ENCODE measurements around the gene KLHL11. TPM values are rescaled to one million over a fixed set of nuclear protein-coding genes. Genes with fewer than 3 reads are reported as not detected.

KLHL11 gene
- total RNA-seq, 2 experiments from 2014 or later, result 8.9 to 9.6 TPM

GRCh38 chr17:41811549-41812380 lies 53.5 kb downstream of the KLHL11 start, which contains the start of gene P3H4:
P3H4 (minus strand) TSS chr17:41811949; CDS start chr17:41811915, 34 bp downstream.
- DNase-seq, result peak; percentile 76
- peak within 1 kb of the TSS; percentile 75 for H3K4me3 Mint-ChIP-seq
- H3K36me3 Mint-ChIP-seq (ENCODE audit: low read depth), result no peaks in the 10 kb centered on the region
- H3K27ac Mint-ChIP-seq, result no peak within 1 kb of the TSS
- intact Hi-C loops (cut with micrococcal nuclease), result loop anchor here (2.0 to 5.0 kb wide), 2 partner anchors 53 to 124 kb away; partner anchors contain the start of genes EIF1 and KLHL11
- H3K4me1 Mint-ChIP-seq (ENCODE audit: low read depth), result peaks cover 18% of the 10 kb centered on the region
- CTCF ChIA-PET, result interaction anchor here (0.6 to 2.9 kb wide), 10 partner anchors 9 to 117 kb away, joined by 3 to 21 read pairs (median 4); partner anchors contain the start of gene KLHL11
- peaks cover 10% of the 10 kb centered on the region for H3K27me3 Mint-ChIP-seq (ENCODE audit: low read depth)
- H3K9me3 Mint-ChIP-seq, result no peaks in the 10 kb centered on the region

DNA sequence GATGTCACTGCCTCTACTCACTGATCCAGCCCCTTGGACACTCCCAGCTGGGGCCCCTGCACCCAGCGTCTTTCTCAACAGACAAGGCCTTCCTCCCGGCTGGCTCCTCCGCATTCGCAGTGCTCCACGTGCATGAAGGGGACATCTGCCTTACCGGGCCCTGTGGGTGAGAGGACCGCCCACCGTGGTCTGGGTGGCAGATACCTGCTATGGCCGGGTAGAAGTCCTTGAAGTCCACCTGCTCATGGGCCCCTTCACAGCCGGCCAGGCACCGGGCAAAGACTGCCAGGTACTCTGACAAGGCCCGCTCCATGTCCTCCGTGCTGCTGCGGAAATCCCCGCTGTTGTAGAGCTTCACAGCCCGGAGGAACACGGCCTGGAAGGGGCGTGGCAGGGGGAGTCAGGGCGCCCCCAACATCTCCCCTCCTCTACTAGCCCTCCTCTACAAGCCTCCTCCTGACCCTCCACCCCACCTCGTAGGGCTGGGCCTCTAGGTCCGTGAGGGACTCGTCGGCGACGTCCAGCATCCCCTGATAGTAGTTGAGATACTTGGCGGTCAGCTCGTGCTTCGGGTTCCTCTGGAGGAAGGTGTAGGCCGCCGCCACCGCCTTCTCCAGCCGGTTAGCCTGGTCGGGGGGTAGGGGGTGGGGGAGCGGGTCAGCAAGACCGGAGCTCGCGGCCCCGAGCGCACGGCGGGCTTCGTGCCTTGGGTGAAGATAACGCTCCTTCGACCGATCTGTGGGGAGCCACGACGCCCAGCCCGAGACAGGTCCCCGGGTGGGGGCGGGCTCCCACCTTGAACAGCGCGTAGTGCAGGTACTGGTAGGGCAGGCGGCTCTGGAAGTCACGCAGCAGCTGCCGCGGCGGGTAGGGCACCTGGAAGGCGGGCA lies 54.3 kb downstream of the KLHL11 start:
- Mint-ChIP-seq H3K9me3 (no peaks in the 10 kb centered on the region), H3K27me3 (ENCODE audit: low read depth) (peaks cover 10% of the 10 kb centered on the region), H3K4me1 (ENCODE audit: low read depth) (peaks cover 18% of the 10 kb centered on the region), H3K36me3 (ENCODE audit: low read depth) (no peaks in the 10 kb centered on the region), H3K4me3 (peak overlapping the region; percentile 73), H3K27ac (no peak overlapping the region)
- DNase-seq, result no peak
- CTCF ChIA-PET, result interaction anchor here (0.7 to 2.9 kb wide), 9 partner anchors 9 to 118 kb away, joined by 3 to 21 read pairs (median 4); partner anchors contain the start of gene KLHL11
- intact Hi-C loops (cut with micrococcal nuclease), result loop anchor here (2.0 to 5.0 kb wide), 2 partner anchors 54 to 124 kb away; partner anchors contain the start of genes EIF1 and KLHL11

GRCh38 chr17:41806685-41807445 lies 58.4 kb downstream of the KLHL11 start:
- Mint-ChIP-seq H3K9me3 (no peaks in the 10 kb centered on the region), H3K4me3 (no peak overlapping the region), H3K4me1 (ENCODE audit: low read depth) (peaks cover 10% of the 10 kb centered on the region), H3K27ac (no peak overlapping the region), H3K27me3 (ENCODE audit: low read depth) (no peaks in the 10 kb centered on the region), H3K36me3 (ENCODE audit: low read depth) (no peaks in the 10 kb centered on the region)
- intact Hi-C loops (cut with micrococcal nuclease), result no loop called here
- CTCF ChIA-PET, result interaction anchor here (0.5 to 1.0 kb wide), 3 partner anchors 11 to 114 kb away, joined by 3 to 4 read pairs (median 4); no protein-coding TSS in a partner anchor
- no peak for DNase-seq

Other genes with a start within 250 kb of the KLHL11 start
- gene KRT17, start 240.8 kb downstream of the KLHL11 start, total RNA-seq, result not detected
- gene EIF1, start 176.5 kb downstream of the KLHL11 start, total RNA-seq, result 1,000 to 10,000 TPM; 1,206 to 1,253 TPM
- not detected for gene GAST, start 153.1 kb downstream of the KLHL11 start, total RNA-seq
- gene HAP1, start 130.8 kb downstream of the KLHL11 start, total RNA-seq, result not detected
- under 1 TPM; 0.27 to 0.33 TPM for gene JUP, start 78.7 kb downstream of the KLHL11 start, total RNA-seq
- gene P3H4, start 53.5 kb downstream of the KLHL11 start, total RNA-seq, result 1 to 10 TPM; 1.2 to 1.5 TPM
- under 1 TPM in 1 of 2 experiments, not detected in 1; 0.36 TPM for gene FKBP10, start 52.4 kb downstream of the KLHL11 start, total RNA-seq
- 10 to 100 TPM; 25.9 to 28.1 TPM for gene NT5C3B, start 29.2 kb downstream of the KLHL11 start, total RNA-seq
- not detected for gene KLHL10, start 27.6 kb downstream of the KLHL11 start, total RNA-seq
- gene ACLY, start 53.5 kb upstream of the KLHL11 start, total RNA-seq, result 100 to 1,000 TPM; 153 to 161 TPM
- under 1 TPM; 0.55 to 0.79 TPM for gene ODAD4, start 65.2 kb upstream of the KLHL11 start, total RNA-seq
- gene CNP, start 101.4 kb upstream of the KLHL11 start, total RNA-seq, result 10 to 100 TPM; 58.4 to 59.1 TPM
- 10 to 100 TPM; 74.5 to 76.3 TPM for gene DNAJC7, start 152.0 kb upstream of the KLHL11 start, total RNA-seq
- gene NKIRAS2, start 154.7 kb upstream of the KLHL11 start, total RNA-seq, result 10 to 100 TPM; 12.4 to 13.2 TPM
- gene C17orf113, start 185.2 kb upstream of the KLHL11 start, total RNA-seq, result under 1 TPM; 0.20 to 0.31 TPM
- under 1 TPM; 0.36 to 0.77 TPM for gene ZNF385C, start 233.1 kb upstream of the KLHL11 start, total RNA-seq
- 10 to 100 TPM; 44.4 to 46.3 TPM for gene DHX58, start 247.3 kb upstream of the KLHL11 start, total RNA-seq

All from activated naive CD4-positive, alpha-beta T cell treated with anti-CD3 and anti-CD28 coated beads for 36 hours (primary cell).